HEK293 (cell line): ENCODE results near the gene TBC1D8.

Experiments used
- CTCF ChIA-PET: fragments of 350-600 bp; formaldehyde crosslinking; extraction: SDS; loops from one replicate; lab custom pipeline; 2021; ENCODE audit warnings: antibody characterized with exemption; lab: Yijun Ruan, JAX
- POLR2A ChIA-PET: fragments of 300-600 bp; formaldehyde crosslinking; extraction: SDS; loops from one replicate; lab custom pipeline; 2020; ENCODE audit warnings: antibody characterized with exemption, inconsistent platforms; lab: Yijun Ruan, JAX
- H3K27ac ChIP-seq: fragments of 200-500 bp; sonication (Bioruptor generic); 2 replicates; pipeline ENCODE4 v1.5.1; 2014; ENCODE audit warnings: low read depth, low read length, control low read depth, inconsistent platforms; ENCODE audit errors: extremely low read depth
- H3K36me3 ChIP-seq, 2 experiments: fragments of 200-500 bp in 1 of 2; sonication (Bioruptor generic) in 1 of 2; 1 replicate in 1 of 2; 2 replicates in 1 of 2; pipeline ENCODE4 v1.5.1; 2014 to 2017; ENCODE audit warnings: inconsistent platforms in 2 of 2, low read length in 2 of 2; ENCODE audit not compliant: control insufficient read depth in 2 of 2, insufficient read depth in 1 of 2
- H3K4me1 ChIP-seq: fragments of 200-500 bp; sonication (Bioruptor generic); 2 replicates; pipeline ENCODE4 v1.5.1; 2014; ENCODE audit warnings: mild to moderate bottlenecking, low read length, inconsistent platforms; ENCODE audit not compliant: control insufficient read depth, insufficient read depth
- H3K4me3 ChIP-seq: 2 replicates; pipeline ENCODE4 v1.5.1; 2011; ENCODE audit warnings: low read depth, mild to moderate bottlenecking, control low read depth, low read length, moderate library complexity
- H3K9me3 ChIP-seq: fragments of 200-500 bp; sonication (Bioruptor generic); 2 replicates; pipeline ENCODE4 v1.5.1; 2014; ENCODE audit warnings: low read depth, low read length, inconsistent platforms; ENCODE audit not compliant: control insufficient read depth, insufficient read depth
- ATF2 ChIP-seq: fragments of 450-650 bp; formaldehyde crosslinking; IDR thresholded peaks from 2 replicates; pipeline ENCODE4 v1.5.1; 2016; ENCODE audit warnings: missing biosample characterization, missing genetic modification characterization, low read depth
- EGR2 ChIP-seq: fragments of 450-650 bp; formaldehyde crosslinking; IDR thresholded peaks from 2 replicates; pipeline ENCODE4 v1.5.1; 2016; ENCODE audit warnings: low read depth, missing biosample characterization, missing genetic modification characterization
- ELK4 ChIP-seq: IDR thresholded peaks from 2 replicates; pipeline ENCODE4 v1.6.1; 2011; ENCODE audit warnings: mild to moderate bottlenecking, low read depth, low read length, borderline replicate concordance
- IKZF3 ChIP-seq: fragments of 450-650 bp; IDR thresholded peaks from 2 replicates; pipeline ENCODE4 v1.5.0; 2018; ENCODE audit warnings: missing biosample characterization, mild to moderate bottlenecking, missing genetic modification characterization, moderate library complexity
- ZBTB1 ChIP-seq: fragments of 450-650 bp; formaldehyde crosslinking; IDR thresholded peaks from 2 replicates; pipeline ENCODE4 v1.5.1; 2016; ENCODE audit warnings: missing biosample characterization, missing genetic modification characterization
- ZFHX2 ChIP-seq: fragments of 450-650 bp; formaldehyde crosslinking; conservative IDR thresholded peaks from 2 replicates; pipeline ENCODE4 v1.5.1; 2016; ENCODE audit warnings: missing biosample characterization, missing genetic modification characterization
- ZNF133 ChIP-seq: fragments of 450-650 bp; formaldehyde crosslinking; IDR thresholded peaks from 2 replicates; pipeline ENCODE4 v1.5.1; 2016; ENCODE audit warnings: missing biosample characterization, missing genetic modification characterization
- ZNF146 ChIP-seq: fragments of 450-650 bp; formaldehyde crosslinking; IDR thresholded peaks from 2 replicates; pipeline ENCODE4 v1.5.1; 2016; ENCODE audit warnings: missing biosample characterization, missing genetic modification characterization
- ZNF148 ChIP-seq: fragments of 450-650 bp; formaldehyde crosslinking; IDR thresholded peaks from 2 replicates; pipeline ENCODE4 v1.5.0; 2017; ENCODE audit warnings: missing biosample characterization, missing genetic modification characterization, borderline replicate concordance
- ZNF184 ChIP-seq: fragments of 450-650 bp; IDR thresholded peaks from 2 replicates; pipeline ENCODE4 v1.5.1; 2018; ENCODE audit warnings: missing biosample characterization, mild to moderate bottlenecking, missing genetic modification characterization
- ZNF19 ChIP-seq: fragments of 450-650 bp; formaldehyde crosslinking; IDR thresholded peaks from 2 replicates; pipeline ENCODE4; 2016; ENCODE audit warnings: missing biosample characterization, missing genetic modification characterization, low read depth
- ZNF26 ChIP-seq: fragments of 450-650 bp; formaldehyde crosslinking; IDR thresholded peaks from 2 replicates; pipeline ENCODE4 v1.5.1; 2016; ENCODE audit warnings: missing biosample characterization, missing genetic modification characterization
- ZNF280D ChIP-seq: fragments of 450-650 bp; formaldehyde crosslinking; IDR thresholded peaks from 2 replicates; pipeline ENCODE4 v1.5.1; 2016; ENCODE audit warnings: missing biosample characterization, missing genetic modification characterization
- ZNF354C ChIP-seq: fragments of 450-650 bp; formaldehyde crosslinking; IDR thresholded peaks from 2 replicates; pipeline ENCODE4 v1.5.1; 2016; ENCODE audit warnings: missing biosample characterization, missing genetic modification characterization, low read depth, borderline replicate concordance
- ZNF37A ChIP-seq: fragments of 450-650 bp; IDR thresholded peaks from 2 replicates; pipeline ENCODE4 v1.5.1; 2018; ENCODE audit warnings: missing biosample characterization, missing genetic modification characterization
- ZNF549 ChIP-seq: fragments of 450-650 bp; IDR thresholded peaks from 2 replicates; pipeline ENCODE4 v1.5.1; 2018; ENCODE audit warnings: missing biosample characterization, missing genetic modification characterization, mild to moderate bottlenecking, inconsistent platforms, moderate library complexity
- ZSCAN23 ChIP-seq: fragments of 450-650 bp; formaldehyde crosslinking; IDR thresholded peaks from 2 replicates; pipeline ENCODE4 v1.5.1; 2016; ENCODE audit warnings: missing biosample characterization, missing genetic modification characterization

Gene TBC1D8

GRCh38 chr2:100976061-100976460, 175.1 kb downstream of the TBC1D8 start (continued):
- TF ChIP-seq ZNF148 (tag by site-specific recombination): no peak
- no peak for TF ChIP-seq ZNF19 (tag by site-specific recombination)
- no peak for TF ChIP-seq ZNF354C (tag by site-specific recombination)
- no peak for TF ChIP-seq ZNF184 (tag by site-specific recombination)
- no peak for TF ChIP-seq ZNF133 (tag by site-specific recombination)
- no peak for TF ChIP-seq ZNF280D

GRCh38 chr2:100975521-100975785, 175.7 kb downstream of the TBC1D8 start:
- H3K4me3 ChIP-seq: no peak overlapping the region
- H3K27ac ChIP-seq: no peak overlapping the region
- ChIA-PET POLR2A (no interaction called here), CTCF (no interaction called here)
- TF ChIP-seq ZNF26 (tag by site-specific recombination) (no peak), ZNF549 (no peak), ZFHX2 (no peak), EGR2 (tag by site-specific recombination) (no peak), ELK4 (no peak), IKZF3 (tag by site-specific recombination) (no peak), ATF2 (tag by site-specific recombination) (no peak), ZSCAN23 (tag by site-specific recombination) (no peak), ZNF37A (no peak), ZBTB1 (tag by site-specific recombination) (no peak), ZNF146 (tag by site-specific recombination) (no peak)
- H3K4me1 ChIP-seq: no peaks in the 10 kb centered on the region
- peaks cover 0 to 25% of the 10 kb centered on the region in 2 experiments; a peak in 1 of 3 replicates for H3K36me3 ChIP-seq
- H3K9me3 ChIP-seq: no peaks in the 10 kb centered on the region
